HG02852 (cell line): ENCODE results near the gene KRTAP5-1.
"Not testable (repeated sequence)": the region's sequence is repeated elsewhere in the genome, so short reads cannot be mapped to it uniquely, and the experiment has no call there.

ENCODE experiments used
- ATAC-seq: cut with Tn5 transposase; IDR thresholded peaks from one replicate; pipeline ENCODE4 v1.9.1; 2021; ENCODE audit warnings: mild to moderate bottlenecking, moderate library complexity; ENCODE audit not compliant: unreplicated experiment

The KRTAP5-1 gene

DNA sequence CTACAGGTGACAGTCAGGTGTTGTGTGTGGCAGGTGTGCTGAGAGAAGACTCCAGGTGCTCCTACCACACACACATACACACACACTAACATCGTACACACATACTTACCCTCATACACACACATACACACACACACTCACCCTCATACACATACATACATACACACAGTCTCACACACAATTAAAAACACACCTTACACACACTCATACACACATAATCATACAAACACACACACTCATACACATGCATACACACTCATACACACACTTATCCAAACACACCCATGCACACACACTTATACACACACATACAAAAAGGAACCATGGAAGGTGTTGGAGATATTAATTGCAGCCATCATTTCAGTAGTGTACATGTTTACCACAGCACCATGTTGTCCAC lies 18.5 kb upstream of the KRTAP5-1 start:
- no peak for ATAC-seq

DNA sequence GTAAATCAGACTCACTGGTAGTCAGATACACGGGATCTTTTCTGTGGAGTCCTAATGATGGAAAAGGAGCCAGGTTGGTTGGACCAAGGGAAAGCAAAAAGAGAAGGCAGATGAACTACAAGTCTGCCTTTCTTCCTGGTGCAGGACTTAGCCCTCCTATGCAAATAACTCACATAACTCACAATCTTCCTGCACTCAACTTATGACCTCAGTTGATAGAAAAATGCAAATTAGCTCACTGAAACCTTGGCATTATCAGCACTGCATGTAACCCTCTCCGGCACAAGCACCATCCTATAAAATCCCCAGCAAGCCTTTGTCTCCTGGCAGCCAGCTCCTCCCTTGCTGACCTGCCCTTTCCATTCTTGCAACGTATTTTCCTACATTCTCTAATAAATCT lies 16.6 kb upstream of the KRTAP5-1 start:
- ATAC-seq = not testable (repeated sequence)

DNA sequence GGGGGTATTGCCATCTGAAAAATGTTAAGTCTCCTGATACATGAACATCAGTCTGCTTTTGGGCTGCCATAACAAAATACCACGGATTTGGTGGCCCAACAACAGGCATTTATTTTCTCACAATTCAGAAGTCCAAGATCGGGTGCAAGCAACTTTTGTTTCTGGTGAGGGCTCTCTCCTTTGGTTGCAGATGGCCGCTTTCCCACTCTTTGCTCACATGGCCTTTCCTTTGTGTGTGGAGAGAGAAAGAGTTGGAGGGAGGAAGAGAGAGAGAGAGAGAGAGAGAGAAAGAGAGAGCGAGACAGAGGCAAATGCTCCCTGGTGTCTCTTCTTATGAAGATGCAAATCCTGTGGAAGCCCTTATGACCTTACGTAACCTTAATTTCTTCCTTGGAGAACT lies 15.5 kb upstream of the KRTAP5-1 start:
- no peak for ATAC-seq

DNA sequence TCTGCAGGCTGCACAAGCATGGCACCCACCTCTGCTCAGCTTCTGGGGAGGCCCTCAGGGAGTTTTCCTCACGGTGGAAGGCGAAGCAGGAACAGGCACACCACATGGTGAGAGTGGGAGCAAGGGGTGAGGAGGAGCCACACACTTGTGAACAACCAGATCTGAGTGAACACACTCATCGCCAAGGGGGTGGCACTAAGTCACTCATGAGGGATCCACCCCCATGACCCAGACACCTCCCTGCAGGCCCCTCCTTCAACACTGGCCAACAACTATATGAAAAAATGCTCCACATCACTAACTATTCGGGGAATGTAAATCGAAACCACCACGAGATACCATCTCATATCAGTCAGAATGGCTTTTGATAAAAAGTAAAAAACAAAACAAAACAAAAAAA lies 13.7 kb upstream of the KRTAP5-1 start:
- no peak for ATAC-seq

GRCh38 chr11:1598406-1598805 lies 13.3 kb upstream of the KRTAP5-1 start:
- not testable (repeated sequence) for ATAC-seq

- ATAC-seq = no peak
Measured at GRCh38 chr11:1597994-1598380, 12.9 kb upstream of the KRTAP5-1 start, which contains the start of gene KRTAP5-2. Gene KRTAP5-2, minus strand, starts transcription at chr11:1598294. Its CDS starts 44 bp downstream, at chr11:1598250.

GRCh38 chr11:1597331-1597993 lies 12.4 kb upstream of the KRTAP5-1 start:
- no peak for ATAC-seq

GRCh38 chr11:1596576-1597121 lies 11.6 kb upstream of the KRTAP5-1 start:
- ATAC-seq = not testable (repeated sequence)

GRCh38 chr11:1595994-1596575 lies 11.0 kb upstream of the KRTAP5-1 start:
- not testable (repeated sequence) for ATAC-seq

DNA sequence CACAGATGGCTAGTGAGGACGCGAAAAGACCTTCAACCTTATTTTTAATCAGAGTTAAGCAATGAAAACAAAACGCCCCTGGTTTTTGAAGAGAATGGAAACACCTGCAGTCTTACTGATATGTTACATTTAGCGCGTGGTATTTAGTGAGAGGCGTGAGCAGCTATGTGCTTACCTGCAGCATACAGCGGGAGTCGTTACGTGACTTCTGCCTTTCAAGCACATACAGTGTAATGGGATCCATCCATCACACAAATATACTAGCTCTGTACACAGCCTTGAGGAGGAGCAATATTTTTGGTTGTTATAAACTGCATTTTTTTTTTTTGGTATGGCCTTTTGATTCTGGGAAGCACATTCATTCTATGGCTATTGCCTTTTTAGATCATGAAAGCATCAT lies 7.5 kb upstream of the KRTAP5-1 start:
- ATAC-seq = no peak

DNA sequence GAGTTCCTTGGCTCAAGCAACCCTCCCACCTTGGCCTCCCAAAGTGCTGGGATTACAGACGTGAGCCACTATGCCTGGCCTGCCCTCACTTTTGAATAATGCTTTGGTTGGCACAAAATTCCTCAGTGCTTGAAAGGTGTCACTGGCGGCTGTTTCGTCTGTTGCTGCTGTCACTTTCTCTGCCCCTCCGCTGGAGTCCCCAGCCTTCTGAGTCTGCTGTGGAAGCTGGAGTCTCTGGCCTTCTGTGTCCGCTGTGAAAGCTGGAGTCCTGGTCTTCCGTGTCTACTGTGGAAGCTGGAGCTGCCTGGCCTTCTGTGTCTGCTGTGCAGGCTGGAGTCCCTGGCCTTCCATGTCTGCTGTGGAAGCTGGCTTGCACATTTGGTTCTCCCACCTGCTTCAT lies 4.9 kb upstream of the KRTAP5-1 start:
- no peak for ATAC-seq

DNA sequence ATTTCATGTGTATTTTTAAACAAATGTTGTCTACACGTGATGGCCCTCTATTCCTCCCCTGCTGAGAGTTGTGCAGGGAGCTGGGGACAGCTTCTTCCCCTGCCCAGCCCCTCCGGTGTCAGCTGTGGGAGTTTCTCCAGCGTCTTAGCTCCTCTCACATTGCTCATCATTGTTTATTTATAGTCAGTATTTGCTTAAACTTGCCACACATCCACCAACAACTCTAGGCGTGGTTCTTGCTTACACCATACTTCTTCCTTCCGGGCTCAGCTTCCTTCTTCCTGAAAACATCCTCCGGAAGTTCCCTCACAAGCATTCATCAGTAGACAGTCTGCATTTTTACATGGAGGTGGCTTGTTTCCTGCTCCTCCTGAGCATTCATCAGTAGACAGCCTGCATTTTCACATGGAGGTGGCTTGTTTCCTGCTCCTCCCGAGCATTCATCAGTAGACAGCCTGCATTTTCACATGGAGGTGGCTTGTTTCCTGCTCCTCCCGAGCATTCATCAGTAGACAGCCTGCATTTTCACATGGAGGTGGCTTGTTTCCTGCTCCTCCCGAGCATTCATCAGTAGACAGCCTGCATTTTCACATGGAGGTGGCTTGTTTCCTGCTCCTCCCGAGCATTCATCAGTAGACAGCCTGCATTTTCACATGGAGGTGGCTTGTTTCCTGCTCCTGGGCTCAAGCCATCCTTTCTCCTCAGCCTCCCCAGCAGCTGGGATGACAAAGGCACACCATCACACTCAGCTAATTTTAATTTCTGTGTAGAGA lies 4.3 kb upstream of the KRTAP5-1 start:
- not testable (repeated sequence) for ATAC-seq

DNA sequence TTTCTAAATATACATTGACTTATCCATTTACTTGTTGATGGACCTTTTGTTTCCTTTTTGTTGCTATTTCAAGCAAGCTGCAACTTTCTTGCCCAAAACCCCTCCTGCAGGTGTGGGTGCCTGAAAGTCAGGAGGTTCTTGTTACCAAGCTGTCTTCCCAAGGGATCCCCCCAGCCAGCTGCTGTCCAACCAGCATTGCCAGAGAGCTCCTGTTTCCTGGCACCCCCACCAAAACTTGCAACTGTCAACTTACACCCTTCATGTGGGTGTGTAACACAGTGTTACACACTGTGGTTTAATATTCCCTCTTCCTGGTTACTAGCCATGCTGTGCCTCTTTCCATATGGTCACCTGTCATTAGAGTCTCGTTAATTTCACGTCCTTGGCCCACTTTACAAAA lies 1.6 kb upstream of the KRTAP5-1 start:
- no peak for ATAC-seq

- ATAC-seq = not testable (repeated sequence)
Measured at GRCh38 chr11:1582909-1583308, 2.2 kb downstream of the KRTAP5-1 start.

GRCh38 chr11:1581976-1582375 lies 3.1 kb downstream of the KRTAP5-1 start:
- no peak for ATAC-seq

- no peak for ATAC-seq
Measured at GRCh38 chr11:1576825-1577224, 8.3 kb downstream of the KRTAP5-1 start.

- ATAC-seq = not testable (repeated sequence)
Measured at GRCh38 chr11:1575756-1576155, 9.3 kb downstream of the KRTAP5-1 start.

GRCh38 chr11:1574933-1575242 lies 10.2 kb downstream of the KRTAP5-1 start:
- ATAC-seq = no peak

- ATAC-seq = no peak
Measured at GRCh38 chr11:1574238-1574932, 10.7 kb downstream of the KRTAP5-1 start.

GRCh38 chr11:1573903-1574237 lies 11.2 kb downstream of the KRTAP5-1 start:
- no peak for ATAC-seq
